ENCODE results near the gene MINDY2. TPM values are rescaled to one million over a fixed set of nuclear protein-coding genes. Genes with fewer than 3 reads are reported as not detected.

Gene MINDY2
- total and polyA plus RNA-seq, 9 of the 15 experiments (the other 6 are each of a cell fraction or from before 2014, with no cell fraction given), result 2.4 to 15.3 (median 7.2) TPM

DNA sequence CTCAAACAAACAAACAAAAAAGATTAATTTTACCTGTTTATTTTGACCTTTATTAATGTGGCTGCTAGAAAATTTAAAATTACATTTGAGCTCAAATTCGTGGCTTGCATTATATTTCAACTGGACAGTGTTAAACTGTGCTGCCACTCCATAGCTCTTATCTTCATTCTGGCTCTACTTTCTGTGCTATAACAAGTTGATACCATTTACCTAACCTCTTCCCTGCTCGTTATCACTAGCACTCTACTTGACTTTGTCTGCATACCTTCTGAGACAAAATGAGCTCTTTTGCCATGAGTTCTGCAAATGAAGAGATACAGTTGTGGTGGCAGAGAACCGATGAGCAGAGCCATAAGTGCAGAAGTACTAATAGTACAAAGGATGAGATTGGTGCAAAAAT lies 26.4 kb downstream of the MINDY2 start:
- FAIRE-seq, result peak; percentile 58

More for the DNA sequence above, 26.4 kb downstream of the MINDY2 start:
- Histone ChIP-seq H3K36me3 (ENCODE audit: control insufficient read depth, insufficient read depth, low read length) (peaks cover 5% of the 10 kb centered on the region), H3K4me2 (ENCODE audit: insufficient read depth, low read length) (no peak overlapping the region), H3K9me3 (replicated peaks; ENCODE audit: control insufficient read depth, insufficient read depth, low read depth, low read length) (no peaks in the 10 kb centered on the region), H2AFZ (ENCODE audit: low read depth, low read length) (no peak overlapping the region), H3K9me1 (ENCODE audit: control insufficient read depth, insufficient read depth, low read length) (no peaks in the 10 kb centered on the region), H3K4me3 (no peak overlapping the region), H4K20me1 (replicated peaks; ENCODE audit: control insufficient read depth, insufficient read depth, low read length) (no peaks in the 10 kb centered on the region), H3K79me2 (ENCODE audit: control insufficient read depth, insufficient read depth, low read length) (peaks cover 4% of the 10 kb centered on the region; the same call in 1 of the 3 replicates), H3K27ac (ENCODE audit: extremely low read depth, low read depth, low read length) (no peak overlapping the region), H3K27me3 (ENCODE audit: control insufficient read depth in 2 of 2, insufficient read depth in 2 of 2, low read length in 2 of 2) (no peaks in the 10 kb centered on the region), H3K9ac (ENCODE audit: insufficient read depth in 1 of 2, low read depth in 2 of 2, low read length in 2 of 2) (no peak overlapping the region), H3K4me1 (replicated peaks in 1 of 2; ENCODE audit: control insufficient read depth in 2 of 2, insufficient read depth in 2 of 2, low read length in 2 of 2) (no peaks in the 10 kb centered on the region; a peak in 1 of 5 replicates)
- 11% methylated on average over 3 of the region's 3 CpGs for WGBS (ENCODE audit: insufficient coverage, low coverage, missing lambda C conversion rate)
- no TSS peak for BruUV-seq (replicated peaks)
- ChIA-PET POLR2A (no interaction called here), CTCF (ENCODE audit: low intra/inter-chr PET ratio) (no interaction called here)
- in situ Hi-C loops (cut with MboI) (no loop called here), intact Hi-C loops (cut with micrococcal nuclease) (no loop called here)
- TF ChIP-seq TBP (optimal IDR thresholded peaks at IDR 0.05; ENCODE audit: low read depth, low read length), result no peak
- TF ChIP-seq, protein P1, sequence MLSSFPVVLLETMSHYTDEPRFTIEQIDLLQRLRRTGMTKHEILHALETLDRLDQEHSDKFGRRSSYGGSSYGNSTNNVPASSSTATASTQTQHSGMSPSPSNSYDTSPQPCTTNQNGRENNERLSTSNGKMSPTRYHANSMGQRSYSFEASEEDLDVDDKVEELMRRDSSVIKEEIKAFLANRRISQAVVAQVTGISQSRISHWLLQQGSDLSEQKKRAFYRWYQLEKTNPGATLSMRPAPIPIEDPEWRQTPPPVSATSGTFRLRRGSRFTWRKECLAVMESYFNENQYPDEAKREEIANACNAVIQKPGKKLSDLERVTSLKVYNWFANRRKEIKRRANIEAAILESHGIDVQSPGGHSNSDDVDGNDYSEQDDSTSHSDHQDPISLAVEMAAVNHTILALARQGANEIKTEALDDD (IDR thresholded peaks at IDR 0.05), result peak; percentile 54; the same call in 1 of the 2 replicates
- no peak for TF ChIP-seq CBX8 (IDR thresholded peaks at IDR 0.05; ENCODE audit: borderline replicate concordance, extremely low read depth, low read depth, low read length, poor library complexity, severe bottlenecking)
- TF ChIP-seq, protein P2, sequence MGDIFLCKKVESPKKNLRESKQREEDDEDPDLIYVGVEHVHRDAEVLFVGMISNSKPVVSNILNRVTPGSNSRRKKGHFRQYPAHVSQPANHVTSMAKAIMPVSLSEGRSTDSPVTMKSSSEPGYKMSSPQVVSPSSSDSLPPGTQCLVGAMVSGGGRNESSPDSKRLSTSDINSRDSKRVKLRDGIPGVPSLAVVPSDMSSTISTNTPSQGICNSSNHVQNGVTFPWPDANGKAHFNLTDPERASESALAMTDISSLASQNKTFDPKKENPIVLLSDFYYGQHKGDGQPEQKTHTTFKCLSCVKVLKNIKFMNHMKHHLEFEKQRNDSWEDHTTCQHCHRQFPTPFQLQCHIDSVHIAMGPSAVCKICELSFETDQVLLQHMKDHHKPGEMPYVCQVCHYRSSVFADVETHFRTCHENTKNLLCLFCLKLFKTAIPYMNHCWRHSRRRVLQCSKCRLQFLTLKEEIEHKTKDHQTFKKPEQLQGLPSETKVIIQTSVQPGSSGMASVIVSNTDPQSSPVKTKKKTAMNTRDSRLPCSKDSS (IDR thresholded peaks at IDR 0.05; ENCODE audit: low read depth, partially characterized antibody), result no peak
- TF ChIP-seq, protein P3, sequence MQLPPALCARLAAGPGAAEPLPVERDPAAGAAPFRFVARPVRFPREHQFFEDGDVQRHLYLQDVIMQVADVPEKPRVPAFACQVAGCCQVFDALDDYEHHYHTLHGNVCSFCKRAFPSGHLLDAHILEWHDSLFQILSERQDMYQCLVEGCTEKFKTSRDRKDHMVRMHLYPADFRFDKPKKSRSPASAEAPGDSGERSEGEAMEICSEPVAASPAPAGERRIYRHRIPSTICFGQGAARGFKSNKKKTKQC (CRISPR knock-in tag; IDR thresholded peaks at IDR 0.05), result no peak
- DNase-seq (ENCODE audit: extremely low read depth in 1 of 4, low spot score in 3 of 4), result no peak
- 0 out of 3 replicates have a peak, but pooled peaks have one; percentile 39 for ATAC-seq

All from K562 (cell line).